HG03280 (cell line): ENCODE data around the gene SARNP.
"Not testable (repeated sequence)": the region's sequence is repeated elsewhere in the genome, so short reads cannot be mapped to it uniquely, and the experiment has no call there.

Source experiments
- ATAC-seq: cut with Tn5 transposase; IDR thresholded peaks from one replicate; pipeline ENCODE4 v1.9.1; 2021; ENCODE audit warnings: mild to moderate bottlenecking, moderate library complexity; ENCODE audit not compliant: unreplicated experiment

SARNP gene

DNA sequence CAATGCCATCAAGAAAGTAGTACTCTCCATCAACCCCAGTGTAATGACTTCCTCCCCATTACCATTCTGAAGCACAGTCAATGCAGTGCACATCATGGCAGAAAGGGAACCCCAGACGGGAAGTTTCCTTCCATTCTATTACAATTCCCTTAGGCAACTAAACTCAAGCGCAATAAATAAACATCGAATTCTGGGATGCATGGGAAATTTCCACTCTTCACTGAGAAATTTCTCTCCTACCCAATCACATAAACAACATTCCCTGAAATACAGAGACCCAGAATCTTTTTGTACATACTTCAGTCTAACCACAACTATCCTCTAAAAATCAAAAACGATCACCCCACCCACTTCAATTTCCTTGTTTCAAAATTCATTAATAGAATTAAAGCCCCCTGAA lies 20.0 kb downstream of the SARNP start:
- no peak for ATAC-seq

DNA sequence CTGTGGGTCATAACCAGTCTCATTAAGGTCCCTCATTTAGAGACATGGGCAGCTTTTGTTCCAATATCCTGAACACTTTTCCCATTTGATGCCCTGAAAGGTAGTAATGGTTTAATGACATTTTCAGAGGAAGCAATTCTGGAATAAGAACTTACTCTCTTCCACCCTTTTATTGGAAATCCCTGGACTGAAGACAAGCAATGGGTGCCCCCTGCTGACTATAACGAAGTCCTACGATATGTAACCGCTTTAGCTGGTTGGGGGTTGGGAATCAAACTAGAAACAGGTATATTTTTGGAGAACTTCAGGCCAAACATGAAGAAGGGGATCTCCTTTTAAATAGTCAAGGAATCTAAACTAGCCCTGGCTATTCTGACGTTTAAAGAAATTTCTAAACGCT lies 20.5 kb downstream of the SARNP start:
- ATAC-seq = no peak

DNA sequence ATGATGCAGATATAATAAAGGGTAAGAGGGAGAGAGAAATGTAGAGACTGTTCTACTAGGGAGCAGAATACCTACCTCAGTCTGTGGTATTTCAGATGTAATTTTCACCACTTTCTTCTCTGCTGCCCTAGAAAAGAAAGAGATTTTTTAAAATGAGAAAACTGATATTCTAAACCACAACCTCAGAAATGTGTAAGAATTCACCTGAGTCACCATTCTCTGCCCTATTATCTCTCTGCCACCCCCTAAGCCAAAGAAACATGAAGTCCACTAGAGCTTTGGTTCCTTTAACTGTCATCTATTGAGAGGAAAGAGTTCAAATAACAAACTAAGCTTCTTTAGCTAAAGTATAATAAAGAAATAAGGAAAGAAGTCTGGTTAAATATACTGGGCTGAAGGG lies 21.6 kb downstream of the SARNP start:
- ATAC-seq = no peak

DNA sequence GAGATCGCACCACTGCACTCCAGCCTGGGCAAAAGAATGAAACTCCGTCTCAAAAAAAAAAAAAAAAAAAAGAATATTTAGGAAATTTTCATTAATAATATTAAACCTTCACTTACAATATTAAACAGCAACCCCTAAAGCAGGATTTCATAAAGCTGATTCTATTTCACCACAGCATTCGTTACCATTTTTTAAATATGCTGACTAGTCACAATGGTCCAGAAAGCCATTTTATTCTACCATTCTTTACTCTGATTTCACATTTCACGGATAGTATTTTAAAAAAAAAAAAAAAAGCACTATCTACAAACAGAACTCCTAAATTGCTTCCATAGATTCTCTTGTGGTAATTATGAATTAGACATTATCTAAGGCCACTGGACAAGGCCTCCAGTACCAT lies 27.6 kb downstream of the SARNP start:
- no peak for ATAC-seq

DNA sequence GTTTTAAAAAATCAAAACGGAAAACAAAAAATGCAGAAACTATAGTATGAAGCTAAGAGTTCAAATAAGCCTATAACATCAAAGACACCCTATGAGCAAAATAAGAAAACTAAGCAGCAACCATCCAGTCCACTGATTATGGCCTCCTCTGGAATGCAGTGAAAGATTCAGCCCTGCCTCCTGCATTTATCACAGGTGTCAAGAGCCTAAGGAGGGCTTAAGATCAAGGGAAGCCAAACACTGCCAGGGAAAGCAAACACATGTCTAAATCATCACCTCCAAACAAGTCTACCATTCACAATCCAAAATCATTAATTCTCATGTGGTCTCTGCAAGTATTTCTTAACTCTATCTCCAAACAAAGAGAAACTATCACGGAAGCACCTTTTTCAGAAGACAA lies 28.4 kb downstream of the SARNP start:
- ATAC-seq = no peak

DNA sequence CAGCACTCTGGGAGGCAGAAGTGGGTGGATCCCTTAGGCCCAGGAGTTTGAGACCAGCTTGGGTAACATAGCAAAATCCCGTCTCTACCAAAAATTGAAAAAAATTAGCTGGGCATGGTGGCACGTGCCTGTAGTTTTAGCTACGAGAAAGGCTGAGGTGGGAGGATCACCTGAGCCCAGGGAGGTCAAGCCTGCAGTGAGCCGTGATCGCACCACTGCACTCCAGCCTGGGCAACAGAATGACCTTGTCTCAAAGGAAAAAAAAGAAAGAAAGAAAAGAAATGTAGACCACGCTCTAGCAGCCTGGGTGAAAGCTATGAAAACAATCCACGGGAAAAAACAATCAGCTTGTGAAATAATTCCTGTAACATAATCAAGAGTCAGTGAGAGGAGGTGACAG lies 29.0 kb downstream of the SARNP start:
- ATAC-seq = no peak

DNA sequence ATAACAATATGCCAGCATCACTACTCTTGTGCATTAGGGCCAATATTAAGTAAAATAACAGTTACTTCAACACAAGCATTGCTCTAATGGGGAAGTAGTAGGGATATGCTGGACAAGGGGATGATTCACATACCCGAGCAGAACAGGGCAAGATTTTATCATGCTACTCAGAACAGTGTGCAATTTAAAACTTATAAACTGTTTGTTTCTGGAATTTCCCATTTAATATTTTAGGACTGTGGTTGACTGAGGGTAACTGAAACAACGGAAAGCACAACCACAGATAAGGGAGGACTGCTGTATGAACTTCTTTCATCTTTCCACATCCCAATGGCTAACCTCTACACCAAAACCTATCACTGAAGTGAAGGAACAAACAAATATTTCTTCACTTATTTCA lies 36.8 kb downstream of the SARNP start:
- ATAC-seq = no peak

DNA sequence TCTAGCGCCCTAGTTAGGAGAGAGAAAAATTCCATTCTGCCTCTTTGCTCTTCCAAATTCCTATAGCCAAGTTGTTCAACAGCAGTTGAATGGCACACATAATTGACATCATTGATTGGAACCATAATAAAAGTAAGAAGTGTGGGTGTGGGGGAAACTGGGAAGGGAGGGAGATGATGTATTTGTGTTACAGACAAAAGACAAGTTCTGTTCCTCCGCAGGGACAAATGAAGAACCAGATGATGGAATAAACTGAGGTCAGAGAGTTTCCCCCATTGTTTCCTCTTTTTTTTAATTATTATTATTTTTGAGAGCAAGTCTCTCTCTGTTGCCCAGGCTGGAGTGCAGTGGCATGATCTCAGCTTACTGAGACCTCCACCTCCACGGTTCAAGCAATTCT lies 39.7 kb downstream of the SARNP start:
- no peak for ATAC-seq

DNA sequence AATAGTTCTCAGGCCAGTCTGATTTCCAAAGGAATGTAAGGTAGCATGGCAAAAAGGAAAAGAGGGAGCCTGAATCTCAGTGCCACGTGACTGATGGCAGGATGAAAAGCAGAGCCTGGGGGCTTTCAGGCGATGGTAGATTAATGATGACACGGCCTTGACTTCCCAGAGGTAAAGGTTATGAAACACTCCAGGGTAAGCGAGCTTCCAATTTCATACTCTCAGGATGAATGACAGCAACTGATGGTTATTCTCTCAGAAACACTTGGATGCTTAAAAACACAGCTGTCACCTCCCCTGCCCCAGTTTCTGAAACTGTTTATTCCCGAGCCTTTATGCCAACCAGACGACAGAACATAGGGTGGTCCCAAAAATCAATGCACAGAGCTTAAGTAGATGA lies 45.8 kb downstream of the SARNP start:
- no peak for ATAC-seq

DNA sequence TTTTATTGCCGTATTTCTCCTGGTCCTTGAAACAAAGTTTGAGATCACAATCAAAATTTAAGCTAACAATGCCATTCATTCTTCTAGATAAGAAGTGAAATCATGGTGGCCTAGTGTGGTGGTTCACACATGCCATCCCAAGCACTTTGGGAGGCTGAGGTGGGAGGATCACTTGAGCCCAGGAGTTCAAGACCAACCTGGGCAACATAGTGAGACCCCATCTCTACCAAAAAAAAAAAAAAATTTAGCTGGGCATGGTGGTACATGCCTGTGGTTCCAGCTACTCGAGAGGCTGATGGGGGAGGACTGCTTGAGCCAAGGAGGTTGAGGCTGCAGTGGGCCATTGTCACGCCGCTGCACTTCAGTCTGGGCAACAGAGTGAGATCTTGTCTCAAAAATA lies 50.4 kb downstream of the SARNP start:
- ATAC-seq = no peak

DNA sequence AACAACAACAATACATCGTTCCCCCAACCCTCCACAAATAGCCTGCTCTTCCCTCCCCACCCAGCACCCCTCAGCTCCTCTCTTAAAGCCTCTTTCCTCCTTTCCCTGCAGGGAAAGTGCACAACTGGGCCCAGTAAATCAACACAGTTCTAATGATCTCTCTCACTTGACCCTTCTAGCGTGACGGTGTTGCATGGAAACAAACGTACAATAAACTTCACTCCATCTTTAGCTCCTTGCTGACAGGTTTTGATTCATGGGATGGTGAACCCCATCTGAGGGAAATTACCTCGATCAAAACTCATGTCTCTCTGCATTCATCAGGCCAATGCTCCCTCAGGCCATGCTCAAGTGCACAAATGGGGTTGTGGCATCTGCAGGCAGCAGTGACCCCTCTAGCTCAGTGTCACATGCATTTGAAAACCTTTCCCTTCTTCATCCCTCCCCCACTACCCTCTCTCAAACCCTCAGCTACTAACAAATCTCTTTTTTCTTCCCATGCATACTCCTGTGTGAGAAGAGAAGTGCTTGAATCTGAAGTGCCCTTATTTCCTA lies 51.7 kb downstream of the SARNP start:
- no peak for ATAC-seq

DNA sequence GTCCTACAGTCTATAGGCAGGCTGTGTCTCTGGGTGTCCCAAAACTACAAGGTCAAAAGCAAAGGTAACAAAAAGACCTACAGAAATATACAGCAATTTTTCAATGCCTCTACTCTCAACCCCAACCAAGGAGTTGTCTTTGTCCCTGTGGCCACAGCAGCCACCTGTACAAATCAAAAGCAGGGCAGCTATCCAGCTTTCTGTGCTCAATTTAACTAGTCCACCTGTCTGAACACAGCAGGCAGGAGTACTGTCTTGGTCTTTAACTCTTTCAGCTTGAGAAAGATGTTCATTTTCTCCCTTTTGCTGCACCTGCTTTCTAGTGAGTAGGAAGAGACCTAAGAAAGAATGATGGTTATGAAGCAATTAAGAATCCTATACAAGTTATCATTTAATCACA lies 54.9 kb downstream of the SARNP start:
- no peak for ATAC-seq

DNA sequence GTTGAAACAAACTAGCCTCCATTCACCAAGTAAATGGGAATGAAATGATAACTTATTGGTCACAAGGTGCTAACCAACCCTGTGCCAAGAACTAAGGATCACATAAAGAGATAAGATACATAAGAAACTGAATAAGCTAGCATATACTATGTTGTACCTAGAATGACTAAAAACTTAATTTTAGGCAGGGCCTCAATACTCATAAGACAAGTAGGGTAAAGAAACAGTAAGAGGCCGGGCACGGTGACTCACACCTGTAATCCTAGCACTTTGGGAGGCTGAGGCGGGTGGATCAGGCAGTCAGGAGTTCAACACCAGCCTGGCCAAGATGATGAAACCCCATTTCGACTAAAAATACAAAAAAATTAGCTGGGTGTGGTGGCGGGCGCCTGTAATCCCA lies 56.9 kb downstream of the SARNP start:
- no peak for ATAC-seq

DNA sequence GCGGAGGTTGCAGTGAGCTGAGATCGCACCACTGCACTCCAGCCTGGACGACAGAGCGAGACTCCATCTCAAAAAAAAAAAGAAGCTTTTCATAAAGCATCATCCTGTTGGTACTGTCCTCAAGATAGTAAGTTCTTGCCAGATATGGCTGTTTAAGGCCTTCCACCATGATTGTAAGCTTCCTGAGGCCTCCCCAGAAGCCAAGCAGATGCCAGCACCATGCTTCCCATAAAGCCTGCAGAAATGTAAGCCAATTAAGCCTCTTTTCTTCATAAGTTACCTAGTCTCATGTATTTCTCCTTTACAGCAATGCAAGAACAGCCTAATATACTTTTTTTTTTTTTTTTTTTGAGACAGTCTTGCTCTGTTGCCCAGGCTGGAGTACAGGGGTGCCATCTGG lies 58.9 kb downstream of the SARNP start:
- ATAC-seq = not testable (repeated sequence)

DNA sequence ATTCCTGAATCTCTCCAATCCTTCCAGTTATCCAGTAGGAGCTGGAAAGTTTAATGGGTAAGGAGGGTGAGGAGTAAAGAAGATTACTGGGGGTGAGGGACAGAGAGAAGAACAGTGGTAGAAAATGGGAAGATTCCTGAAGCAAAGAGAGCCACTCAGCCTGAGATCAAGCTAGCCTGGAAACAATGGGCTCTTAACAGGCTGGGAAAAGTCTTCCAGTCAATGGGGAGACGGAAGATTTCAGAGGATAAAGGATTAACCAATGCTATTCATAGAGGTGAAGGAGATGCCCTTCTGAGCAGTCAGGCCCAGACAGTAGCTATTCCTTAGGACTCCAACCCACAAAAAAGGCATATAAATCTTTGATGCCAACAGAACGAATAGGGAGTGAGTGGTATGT lies 59.8 kb downstream of the SARNP start:
- no peak for ATAC-seq

DNA sequence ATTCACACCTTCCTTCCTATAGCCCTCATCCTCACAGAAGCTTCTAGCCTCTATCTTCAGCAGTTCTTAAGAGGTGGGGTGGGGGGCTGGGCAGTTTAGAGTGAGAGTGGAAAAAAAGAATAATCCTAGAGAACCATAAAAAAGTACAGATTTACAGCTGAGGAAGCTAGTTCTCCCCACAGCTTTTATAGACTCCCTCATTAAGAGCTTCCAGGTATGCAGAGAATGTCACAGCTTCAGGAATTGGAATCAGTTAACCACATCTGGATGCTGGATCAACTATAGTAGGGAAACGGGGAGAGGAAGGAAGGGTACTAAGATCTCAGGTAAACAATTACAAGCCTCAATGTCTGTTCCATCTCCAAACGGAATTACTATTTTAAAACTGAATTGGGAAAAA lies 62.3 kb downstream of the SARNP start:
- ATAC-seq = no peak

DNA sequence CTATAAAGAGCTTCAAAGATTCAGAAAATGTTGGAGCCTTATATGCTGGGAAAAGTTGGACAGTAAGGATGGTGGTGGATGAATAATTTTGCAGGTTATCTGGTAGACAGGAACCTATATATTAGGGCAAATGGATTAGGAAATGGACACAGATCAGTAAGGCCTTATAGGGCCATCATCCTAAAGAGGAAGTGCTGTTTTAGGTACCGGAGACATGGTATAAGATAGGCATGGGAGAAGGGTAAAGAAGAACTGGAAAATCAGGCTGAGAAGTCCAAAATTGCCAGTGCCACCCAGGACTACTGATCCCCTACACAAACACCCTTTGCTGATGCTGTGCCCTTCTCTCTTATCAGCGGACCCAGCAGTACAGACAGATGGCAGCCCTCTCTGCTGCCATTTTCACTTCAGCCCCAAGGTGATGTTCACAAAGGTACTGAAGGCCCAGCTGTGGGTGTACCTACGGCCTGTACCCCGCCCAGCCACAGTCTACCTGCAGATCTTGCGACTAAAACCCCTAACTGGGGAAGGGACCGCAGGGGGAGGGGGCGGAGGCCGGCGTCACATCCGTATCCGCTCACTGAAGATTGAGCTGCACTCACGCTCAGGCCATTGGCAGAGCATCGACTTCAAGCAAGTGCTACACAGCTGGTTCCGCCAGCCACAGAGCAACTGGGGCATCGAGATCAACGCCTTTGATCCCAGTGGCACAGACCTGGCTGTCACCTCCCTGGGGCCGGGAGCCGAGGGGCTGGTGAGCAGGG lies 69.1 kb downstream of the SARNP start:
- ATAC-seq = no peak

DNA sequence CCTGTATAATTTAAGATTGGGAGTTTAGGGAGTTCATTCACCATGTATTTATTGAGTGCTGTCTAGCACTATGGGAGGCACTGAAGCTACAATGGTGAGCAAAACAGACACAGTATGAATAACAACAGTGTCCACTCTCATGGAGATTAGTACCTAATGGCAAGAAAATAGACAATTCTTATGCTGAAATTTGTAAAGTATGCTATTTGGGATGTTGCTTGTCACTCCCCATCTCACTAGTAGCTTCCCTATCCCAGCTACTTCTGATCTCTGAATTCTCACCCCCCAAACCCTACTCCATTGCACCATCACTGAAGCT lies 70.7 kb downstream of the SARNP start:
- no peak for ATAC-seq

DNA sequence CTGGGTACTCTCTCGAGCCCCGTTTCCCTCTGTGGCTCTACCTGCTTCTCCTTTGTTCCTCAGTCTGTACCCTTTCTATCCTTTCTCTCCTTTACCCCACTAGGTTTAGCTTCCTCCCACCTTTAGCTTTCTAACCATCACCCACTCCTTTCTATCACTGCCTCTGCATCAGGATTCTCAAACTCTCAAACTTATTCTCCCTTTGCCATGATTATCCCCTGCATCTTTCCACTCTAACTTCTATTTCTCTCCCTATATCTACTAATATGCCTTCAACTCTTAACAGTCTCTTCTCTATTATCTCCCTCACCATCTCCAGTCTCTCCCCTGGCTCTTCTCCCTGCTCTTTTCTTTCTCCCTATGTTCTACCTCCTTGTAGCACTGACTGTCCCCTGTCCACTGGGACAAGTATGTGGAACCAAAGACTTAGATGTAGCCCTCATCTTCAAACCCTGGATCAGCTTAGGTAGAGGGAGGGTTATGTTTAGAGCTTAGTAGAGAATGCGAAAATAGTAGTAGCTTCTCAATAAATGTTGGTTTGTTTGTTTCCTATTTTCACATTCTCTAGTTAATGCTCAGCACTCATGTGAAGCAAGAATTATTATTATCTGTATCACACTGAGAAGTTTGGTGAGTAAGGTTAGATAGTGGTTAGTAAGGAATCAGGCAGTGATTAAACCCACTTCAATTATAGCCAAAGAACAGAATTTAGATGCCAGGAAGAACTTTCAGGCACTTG lies 71.2 kb downstream of the SARNP start:
- ATAC-seq = no peak

DNA sequence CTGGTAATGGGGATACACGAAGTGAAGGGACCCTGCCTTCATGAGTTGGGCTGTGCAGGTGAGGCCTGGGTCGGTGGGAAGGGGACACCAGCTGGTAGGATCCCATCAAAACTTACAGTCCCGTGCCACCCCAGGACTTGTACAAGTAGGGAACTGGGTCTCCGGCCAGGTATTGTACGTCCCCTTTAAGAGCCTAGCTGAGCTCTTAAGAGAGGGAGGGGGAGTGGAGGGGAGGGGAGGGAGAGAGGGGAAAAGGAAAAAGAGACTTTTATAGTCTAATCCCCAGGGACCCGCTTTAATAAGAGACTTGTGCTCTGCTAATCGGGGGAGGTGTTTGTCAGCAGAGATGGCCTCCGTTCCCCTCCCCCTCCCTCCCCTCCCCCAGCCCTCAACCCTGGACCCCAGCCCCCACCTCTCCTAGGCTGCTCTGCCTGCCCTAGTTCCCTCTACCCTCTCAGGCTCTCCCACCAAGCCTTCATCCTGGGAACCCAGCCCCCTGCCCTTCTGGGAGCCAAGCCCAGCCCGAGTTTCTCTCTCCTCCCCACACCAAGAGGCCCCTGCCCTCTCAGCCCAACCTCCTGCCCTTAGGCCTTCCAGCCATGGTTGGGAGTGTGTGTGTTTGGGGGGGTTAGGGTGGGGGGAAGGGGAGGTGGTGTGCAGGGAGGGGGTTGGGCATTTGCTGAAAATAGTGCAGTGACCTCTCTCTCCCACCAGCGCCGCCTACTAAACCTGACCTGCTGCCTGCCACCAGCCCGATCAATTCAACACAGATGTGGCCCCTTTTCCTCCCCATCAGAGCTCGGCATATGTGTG lies 72.0 kb downstream of the SARNP start:
- ATAC-seq = no peak

DNA sequence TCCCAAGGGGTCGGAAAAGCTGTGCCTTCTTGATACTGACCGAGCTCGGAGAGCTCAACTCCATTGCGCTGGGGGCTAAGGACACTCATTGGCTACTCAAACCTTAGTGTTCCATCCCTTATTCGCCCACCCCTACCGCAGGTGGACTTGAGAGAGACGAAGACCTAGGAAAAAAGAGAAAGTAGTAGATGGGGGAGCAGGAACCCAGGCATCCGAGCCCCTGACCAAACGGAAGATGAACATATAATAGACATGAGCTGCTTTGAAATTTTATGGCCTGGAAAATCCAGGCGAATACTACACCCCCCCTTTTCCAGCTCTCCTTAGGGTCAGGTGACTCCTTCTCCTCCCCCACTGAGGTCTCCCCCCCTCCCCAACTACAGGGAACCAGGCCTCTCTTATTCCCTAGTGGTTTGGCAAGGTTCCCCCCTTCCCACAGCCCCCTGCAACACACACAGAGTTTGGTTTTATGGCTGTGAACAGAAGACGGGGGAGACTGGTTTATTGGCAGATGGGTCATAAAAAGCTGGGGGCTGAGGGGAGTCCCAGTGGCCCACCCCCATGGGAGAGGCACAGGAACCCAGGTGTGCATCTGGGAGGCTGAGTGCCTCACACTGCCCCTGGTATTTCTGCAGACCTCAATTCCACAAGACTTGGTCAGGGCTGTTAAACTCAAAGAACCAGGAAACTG lies 73.0 kb downstream of the SARNP start:
- no peak for ATAC-seq
